ENCODE measurements around the gene DIAPH3. TPM values are rescaled to one million over a fixed set of nuclear protein-coding genes. Genes with fewer than 3 reads are reported as not detected.

Gene DIAPH3
- total RNA-seq, 1 donor from 2014 or later: 6.3 TPM

DNA sequence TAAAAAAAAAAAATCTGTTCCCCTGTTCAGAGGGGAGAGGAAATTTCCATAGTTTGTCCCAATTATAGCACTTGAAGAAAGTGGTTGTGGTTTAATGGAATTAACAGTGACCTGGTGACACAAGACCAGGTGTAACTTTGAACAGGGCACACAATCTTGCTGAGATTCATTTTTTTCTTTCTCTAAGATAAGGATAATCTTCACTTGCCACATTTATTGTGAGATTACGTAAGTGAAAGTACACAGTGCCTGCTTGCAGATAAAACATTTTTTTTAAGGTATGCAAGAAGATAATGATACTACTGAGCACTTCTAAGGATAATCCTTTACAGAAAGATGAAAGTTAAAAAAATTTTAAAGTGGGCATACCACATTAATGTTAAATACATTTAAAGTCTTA lies 448.1 kb downstream of the DIAPH3 start:
- no peak for DNase-seq

DNA sequence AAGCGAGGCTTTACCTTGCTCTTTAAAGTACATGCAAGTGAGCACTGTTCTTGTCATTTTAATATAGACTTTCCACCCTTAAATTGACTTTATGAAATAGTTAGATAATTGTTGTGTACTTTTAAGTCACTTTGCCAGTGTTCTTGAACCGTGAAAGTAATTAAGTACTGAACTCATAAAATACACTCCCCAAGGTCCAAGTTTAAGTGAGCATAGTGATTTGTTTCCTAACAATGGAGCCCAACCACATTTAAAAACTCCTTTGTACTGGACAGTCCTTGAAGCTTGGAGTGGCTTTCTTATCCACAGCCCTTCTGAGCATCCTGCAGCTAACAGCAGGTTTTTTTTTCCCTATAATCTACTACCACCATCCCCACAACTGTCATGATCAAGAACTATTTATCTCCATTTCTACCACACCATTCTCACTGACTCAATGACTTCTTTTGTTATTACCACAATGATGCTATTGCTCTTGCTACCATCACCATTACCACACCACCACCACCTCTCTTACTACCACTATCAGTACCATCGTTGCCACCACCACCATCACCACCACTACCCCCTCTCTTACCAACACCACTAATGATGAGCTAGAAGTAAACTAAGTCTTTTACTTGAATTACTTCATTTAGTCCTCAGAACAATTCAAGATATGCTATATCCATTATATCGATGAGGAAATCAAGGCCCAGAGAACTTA lies 452.6 kb downstream of the DIAPH3 start:
- DNase-seq: peak; percentile 45

DNA sequence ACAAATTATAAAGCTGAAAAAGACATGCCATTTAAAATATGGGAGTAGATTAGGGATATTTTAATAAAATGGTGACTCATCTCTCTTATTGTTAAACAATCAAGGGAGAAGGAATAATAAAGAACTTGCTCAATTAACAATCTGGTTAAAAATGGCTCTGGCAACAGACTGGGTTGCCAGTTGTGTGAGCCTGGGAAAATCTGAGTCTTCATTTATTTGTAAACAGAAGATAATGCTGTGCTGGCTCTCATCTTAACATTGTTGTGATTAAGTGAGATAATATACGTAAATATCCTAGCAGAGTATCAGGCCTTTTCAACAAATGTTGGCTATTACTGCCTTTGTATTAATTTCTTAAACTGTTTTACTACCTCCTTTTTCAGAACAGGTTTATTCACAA lies 453.3 kb downstream of the DIAPH3 start:
- DNase-seq: no peak

DNA sequence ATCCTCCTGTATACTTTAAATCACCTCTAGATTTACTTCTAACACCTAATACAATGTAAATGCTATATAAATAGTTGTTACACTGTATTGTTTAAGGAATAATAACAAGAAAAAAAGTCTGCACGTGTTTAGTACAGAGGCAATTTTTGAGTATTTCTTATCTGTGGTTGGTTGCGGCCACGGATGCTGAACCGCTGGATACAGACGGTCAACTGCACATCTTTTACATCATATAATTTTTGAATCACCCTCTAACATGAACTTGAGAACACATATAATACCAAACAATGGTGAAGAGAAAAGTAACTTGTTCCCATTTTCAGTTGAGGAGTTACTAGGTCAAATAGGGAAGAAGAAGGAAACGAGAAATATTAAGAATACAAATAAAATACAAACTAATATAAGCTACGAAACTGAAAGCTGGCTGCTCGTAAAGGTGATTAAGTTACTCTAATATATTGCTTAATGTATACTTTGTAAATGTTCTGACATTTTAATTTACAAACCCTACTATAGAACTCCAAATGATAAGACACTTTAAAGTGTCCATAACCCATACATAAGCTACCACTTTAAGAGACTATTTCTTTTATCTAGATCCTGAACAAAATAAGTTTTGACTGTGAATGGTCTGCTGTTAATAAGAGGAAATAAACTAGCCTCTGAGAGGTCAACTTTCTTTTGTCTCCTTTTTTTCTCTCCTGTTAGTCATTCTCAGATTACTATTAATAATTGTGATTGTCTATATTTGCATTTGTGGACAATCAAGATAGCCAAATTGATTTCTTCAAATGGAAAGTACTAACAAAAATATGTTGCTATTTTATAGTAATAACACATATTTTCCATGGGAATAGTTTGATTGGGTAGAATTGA lies 457.4 kb downstream of the DIAPH3 start:
- no peak for DNase-seq

DNA sequence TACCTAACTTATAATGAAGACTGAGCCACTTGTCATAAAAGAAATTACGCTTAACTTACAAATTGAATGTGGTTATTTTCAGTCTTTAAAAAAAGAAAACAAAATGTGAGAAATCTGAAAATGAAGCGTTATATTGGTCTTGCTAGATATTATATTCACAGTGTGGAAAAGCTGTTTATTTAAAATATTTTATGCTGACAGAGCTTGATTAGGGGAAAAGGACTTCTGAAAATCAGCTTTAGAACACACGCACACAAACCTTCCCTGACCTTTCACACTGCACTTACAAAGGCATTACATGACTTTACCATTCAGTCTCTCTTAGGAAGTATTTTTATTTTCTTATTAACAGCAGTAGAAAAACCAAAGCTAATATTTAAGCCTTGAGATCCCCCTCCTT lies 461.5 kb downstream of the DIAPH3 start:
- no peak for DNase-seq

DNA sequence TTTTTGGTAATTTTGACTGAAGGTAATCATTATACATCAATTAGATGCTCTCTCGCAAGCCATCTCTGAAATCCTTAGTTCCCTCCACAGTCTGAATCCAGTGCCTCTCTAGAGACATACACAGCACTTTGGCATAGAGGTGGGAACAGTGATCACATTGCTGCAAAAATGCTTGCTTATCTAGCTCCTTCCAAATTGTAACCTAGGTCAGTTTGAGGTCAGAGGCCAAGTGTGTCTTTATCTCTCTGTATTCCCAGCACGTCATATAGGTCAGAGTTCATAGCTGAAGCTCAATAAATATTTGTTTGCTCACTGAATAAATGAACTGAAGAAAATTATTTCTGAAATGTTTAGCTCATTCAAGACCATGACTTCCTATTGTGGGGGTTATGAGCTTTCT lies 462.5 kb downstream of the DIAPH3 start:
- no peak for DNase-seq

DNA sequence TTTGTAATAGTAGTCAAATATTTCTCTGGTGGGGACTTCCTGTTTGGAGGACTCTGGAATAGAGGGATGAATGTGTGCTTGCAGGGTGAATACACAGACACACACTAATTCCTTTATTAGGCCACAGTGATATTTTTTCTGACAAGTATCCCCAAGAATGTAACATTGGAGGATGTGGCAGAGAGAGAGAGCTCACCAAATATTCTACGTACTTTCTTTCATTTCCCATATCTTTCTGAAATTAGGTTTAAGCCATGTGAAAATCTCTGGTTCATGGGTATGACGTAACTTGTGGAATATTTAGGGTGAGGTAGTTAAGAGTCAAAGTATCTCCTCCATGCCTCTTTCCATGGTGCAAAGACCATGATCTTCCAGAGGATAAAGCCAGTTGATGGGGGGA lies 463.4 kb downstream of the DIAPH3 start:
- DNase-seq: no peak

DNA sequence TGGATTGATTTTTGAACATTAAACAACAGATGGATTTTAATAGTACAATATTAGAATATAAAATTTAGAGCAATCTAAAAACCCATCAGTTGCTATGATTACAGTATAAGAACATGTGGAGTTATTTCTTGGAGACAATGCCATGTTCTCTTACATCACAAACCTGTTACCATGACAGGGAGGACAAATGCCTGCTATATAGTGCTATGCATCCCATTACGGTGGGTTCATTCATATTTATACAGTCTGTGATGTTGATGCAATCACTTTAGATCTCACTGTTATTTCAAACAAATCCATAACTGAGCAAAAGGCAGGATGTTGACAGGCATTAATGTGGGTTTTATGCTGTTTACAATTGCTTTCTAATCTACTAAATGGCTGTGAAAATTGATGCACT lies 467.5 kb downstream of the DIAPH3 start:
- no peak for DNase-seq

DNA sequence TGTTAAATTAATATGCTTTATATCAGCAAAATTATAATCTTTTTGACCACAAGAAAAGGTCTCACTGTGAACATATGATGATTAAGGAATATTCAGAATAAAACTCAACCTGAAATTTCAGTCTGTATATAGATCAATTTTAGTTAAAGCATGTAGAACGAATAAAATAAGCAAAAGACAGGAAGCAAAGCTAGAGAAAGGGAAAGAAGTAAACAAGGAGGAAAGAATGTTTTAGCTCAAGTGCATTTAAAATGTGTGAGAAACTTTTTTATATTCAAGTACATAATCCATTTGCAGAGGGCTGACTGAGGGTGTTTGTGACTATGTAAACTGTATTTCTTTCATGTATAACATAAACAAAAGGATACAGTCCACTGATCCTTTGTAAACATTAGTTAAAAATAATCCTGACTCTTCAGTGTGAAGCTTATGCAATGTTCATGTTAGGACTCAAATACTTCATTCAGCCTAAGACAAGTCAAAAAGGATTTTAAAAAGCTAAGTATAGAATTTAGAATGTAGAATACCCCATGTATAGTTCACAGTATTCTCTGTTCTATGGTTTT lies 472.1 kb downstream of the DIAPH3 start:
- peak; percentile 30 for DNase-seq

DNA sequence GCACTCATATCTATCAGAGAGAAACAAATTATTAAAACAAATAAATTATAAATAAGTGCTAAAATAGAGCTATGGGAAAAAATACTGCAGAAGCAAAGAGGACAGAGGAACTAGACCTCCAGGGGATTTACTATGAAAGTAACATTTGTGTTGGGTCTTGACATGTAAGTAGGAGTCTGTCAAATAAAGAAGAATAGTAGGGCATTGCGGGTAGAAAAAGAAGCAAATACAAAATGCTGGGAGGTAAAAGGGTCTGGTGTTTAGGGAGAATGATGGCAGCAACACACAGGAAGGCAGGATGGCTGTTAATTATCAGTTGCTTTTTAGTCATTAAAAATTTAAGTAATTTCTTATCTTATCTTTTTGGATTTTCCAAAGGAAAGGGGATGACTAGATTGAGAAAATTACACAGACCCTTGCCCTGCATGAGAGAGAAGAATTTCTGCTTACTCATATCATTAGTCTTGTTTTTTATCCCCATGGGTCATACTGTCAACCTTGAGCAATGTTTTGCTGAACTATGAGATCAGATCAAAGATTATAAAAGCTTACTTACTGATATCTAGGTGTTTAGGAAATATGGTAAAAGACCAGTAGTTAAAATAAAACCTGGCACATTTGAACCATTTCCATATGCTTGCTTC lies 472.7 kb downstream of the DIAPH3 start:
- DNase-seq: no peak

DNA sequence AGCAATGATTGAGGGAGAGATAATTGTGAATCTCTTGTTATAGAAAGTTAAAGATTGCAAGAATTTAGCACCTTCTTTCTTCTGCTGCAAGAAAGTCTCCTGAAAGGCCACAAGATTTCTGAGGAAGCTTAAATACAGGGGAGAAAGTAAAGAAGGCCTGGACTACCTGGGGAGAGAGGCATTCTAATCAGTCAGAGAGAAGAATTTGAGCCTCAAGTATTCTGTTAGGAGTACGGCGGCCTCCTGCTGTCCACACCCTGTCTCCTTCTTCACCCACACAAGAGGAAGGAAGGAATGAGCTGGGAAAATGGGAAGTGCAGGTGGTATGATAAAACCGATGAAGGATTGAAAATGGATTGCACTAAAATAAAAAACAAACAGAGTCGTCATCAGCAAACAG lies 474.7 kb downstream of the DIAPH3 start:
- DNase-seq: no peak

DNA sequence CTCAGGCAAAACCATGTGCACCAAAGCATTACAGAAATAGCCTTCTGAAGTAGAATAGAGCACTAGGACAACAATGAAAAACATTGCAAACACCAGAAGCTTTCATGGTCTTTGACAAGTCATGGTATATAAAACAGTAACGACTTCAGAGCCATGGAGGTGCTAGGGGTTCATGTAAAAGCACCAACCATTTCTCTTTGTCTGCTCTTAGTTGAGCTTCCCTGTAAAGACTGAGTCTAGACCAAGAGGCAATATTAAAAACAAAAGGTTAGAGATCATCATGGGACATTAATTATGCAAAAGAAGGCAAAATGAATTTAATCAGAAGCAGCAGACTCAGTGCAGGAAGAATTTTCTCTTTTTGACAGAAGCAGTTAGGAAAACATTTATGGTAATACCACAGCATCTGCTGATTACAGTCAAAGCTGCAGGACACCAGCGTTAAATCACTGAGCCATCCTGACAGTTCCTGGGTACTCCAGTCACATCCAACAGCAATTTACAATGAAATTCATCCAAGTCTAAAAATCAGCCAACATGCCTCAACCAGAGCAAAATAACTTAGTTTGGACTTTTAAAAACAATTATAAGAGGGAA lies 476.8 kb downstream of the DIAPH3 start:
- no peak for DNase-seq

DNA sequence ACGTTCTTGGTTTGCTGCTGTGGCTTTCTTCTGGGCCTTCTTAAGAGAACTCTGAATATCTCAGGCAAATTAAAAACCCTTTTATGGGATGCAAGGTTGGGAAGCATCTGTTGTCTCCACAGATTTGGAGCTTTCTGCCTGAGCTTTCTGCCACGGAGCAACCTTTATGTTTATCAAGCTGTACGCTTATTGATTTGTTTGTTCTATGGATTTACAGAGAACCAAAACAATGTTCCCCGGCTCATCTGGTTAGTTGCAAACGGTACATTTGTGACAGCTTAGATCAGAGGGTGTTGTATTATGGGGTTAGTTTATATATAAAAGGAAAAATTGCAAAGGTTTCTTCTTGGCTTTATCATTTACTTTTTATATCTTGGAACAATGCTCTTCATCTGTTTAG lies 479.6 kb downstream of the DIAPH3 start:
- DNase-seq: no peak

DNA sequence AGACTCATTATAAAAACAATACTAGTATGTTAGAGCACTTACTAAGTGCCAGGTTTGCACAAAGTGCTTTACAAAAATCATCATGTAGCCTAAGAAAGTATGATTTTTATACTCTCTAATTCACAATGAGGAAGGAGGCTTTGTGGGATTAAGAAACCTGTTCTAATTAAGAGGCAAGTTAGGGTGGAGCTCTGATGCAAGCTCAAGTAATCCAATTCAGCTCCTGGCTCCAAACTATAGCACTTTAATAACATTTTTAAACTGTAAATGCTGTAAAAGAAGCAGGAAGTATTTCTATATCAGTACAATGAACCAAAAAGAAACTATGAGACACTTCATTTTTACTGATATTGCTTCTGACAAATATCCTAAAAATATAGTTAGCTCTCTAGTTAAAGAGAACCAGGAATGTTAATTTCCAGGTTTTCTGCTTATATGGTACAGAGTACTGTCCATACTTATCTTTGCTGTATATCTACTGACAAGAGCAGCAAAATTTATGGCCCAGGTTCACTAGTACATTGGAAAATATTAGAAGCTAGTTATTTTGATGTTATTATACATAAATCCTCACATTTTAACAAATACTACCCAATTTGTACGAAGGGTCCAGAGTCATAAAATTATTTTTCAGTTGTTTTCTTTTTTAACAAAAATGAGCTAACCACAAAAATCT lies 482.0 kb downstream of the DIAPH3 start:
- no peak for DNase-seq

DNA sequence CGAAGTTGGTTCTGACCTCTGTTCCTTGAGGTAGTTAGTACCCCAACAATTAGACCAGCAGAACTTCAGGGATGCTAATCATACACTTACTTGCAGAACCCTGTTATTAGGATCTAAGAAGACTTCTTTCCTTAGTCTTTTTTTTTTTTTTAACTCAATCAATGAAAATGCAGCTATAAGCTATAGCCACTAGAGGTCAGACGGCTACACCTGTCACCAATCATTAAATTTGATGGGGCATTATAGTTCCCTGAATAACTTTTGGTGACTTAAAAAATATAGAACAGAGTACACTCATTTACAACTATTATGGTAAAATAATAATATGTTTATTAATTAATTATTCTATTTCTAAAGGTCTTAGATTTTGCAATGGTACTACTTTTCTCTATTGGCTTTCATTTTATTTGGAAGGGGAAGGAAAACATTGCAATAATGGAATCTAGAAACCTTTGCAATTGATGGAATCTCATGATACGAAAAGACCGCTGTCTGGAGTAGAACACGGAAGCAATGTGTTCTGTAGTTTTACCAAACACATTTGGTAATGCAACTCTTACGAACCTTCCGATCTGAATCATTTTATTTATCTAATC lies 483.2 kb downstream of the DIAPH3 start:
- no peak for DNase-seq

DNA sequence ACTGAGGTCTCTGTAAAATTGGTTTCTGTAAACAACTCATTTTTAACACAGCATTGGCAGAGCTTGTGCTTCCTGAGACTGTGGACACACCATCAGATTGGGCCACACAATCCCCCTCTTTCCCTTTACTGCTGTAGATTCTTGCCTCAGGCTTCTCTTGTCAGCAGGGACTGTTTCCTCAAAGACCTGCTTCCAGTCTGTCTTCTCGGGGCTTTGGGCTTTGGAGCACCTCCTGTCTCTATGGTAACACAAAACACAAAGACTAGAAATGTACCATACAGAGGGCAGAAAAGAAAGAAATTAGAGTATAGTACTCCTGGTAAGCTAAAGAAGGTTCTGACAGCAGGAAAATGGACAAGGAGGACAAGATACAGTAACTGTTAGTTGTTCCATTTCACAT lies 484.5 kb downstream of the DIAPH3 start:
- DNase-seq: no peak

DNA sequence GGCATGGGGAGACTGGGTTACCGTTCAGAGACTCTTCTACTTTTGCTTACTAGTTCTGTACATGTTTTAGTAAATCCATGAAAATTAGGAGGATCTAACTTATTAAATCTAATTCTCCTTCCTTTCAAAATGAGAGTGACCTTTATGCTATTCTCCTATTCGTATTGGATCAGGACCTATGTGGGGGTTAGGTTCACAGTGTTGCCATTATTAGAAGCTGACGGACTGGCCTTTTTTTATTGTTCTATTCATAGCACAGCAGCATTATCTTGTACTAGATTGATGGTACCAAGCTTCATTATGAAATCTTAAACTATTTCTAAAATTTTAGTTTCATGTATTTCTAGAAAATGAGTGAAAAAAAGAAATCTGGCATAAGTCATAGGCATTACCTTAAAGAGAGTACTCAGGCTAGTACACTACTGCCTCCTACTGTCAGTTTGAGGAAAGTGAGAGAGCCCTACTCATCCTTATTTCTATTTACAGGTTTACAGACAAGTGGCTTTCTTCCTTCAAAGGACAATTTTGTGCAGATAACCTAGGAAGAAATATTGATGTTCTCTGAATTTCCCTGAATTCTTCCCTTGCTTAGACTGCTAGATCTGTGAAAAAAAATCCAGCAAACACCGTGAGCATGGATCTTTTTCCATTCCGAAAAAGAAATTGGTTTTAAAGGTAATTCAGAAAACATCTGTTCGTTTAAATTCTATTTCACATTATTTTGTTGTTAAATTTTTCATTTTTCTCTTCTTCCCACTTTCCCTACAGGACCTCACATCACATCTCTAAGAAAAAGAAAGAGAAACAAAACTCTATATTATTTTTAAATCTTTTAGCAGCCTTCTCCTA lies 485.5 kb downstream of the DIAPH3 start:
- peak; percentile 71 for DNase-seq

DNA sequence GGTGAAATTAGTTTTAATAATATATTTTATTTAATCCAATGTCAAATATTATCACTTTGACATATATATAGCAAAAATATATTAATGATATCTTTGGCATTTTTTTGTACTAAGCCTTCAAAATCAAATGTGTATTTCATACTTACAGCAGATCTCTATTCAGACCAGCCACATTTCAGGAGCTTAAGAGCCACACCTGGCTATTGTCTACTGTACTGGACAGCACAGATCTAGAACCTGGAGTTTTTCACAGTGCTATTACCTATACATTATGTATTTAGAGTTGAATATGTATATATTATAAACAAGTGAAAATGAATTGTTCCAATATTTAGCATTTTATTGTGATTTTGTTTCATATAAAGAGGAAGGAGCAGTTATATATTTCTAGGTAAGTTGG lies 486.3 kb downstream of the DIAPH3 start:
- DNase-seq: no peak

DNA sequence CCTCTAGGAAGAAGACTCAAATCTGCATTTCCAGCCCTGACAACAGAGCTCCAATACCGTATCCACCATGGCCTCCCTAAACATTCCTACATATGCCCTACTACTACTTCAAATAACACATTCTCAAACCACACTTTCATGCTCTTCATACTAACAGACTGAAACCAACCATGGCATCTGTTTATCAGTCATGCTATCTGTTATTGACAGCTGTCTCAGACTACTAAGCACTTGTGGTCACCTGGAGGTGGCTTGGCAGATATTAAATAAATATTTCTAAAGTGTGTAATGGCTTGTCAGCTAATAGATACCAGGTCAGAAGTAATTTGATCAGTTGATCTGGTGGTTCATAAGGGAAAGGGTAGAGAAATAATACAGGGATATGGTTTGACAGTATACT lies 489.1 kb downstream of the DIAPH3 start:
- no peak for DNase-seq

DNA sequence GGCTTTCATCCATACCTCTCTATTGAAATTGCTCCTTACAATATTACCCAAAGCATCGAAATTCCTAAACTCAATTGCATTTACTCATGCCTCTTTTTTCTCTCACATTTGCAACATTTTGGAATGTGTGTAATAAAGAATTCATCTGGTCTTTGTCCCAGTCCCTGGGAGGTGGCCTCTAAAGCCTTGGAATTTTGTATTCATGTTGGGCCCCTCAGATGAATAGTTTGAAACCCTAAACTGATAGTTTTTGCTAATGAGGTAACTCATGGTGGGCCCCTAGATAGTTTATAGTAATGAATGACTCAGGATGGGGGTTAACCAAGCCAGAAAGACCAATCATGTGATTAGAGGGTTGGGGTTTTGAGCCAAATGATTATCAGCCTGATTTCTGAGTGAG lies 490.4 kb downstream of the DIAPH3 start:
- DNase-seq: no peak

DNA sequence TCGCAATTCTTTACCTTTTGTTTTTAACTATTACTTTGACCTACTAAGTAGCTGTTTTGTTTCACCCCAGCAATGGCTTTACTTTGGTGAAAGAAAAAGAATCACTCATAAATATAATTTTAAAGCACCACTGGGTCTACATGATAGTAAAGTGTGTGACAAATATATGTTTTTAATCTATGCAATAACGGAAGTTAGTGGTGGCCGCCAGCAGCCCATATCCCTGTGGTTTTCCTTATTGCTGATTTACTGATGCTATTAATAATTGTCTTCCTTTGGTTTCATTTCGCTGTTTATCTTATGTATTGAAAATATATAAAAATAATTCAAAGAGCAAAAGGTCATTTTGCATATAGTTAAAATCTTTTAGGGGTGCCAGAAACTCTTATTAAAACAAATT lies 491.3 kb downstream of the DIAPH3 start:
- DNase-seq: no peak
